ENCODE measurements around the gene ILK. TPM values are rescaled to one million over a fixed set of nuclear protein-coding genes. Genes with fewer than 3 reads are reported as not detected.
A peak's percentile ranks its signal among the peaks of the same experiment; 100 is the strongest.

The ILK gene
- total RNA-seq: 100 to 1,000 TPM; 338 to 588 TPM

- DNase-seq (ENCODE audit: low spot score) (peak; percentile 75), ATAC-seq (ENCODE audit: insufficient number of reproducible peaks, low FRiP score, low read depth) (peak; percentile 68)
- Histone ChIP-seq H3K27ac (peak within 1 kb of the TSS; percentile 99 to 100), H3K4me1 (ENCODE audit: control insufficient read depth in 1 of 2, low read depth in 2 of 2) (peaks cover 37 to 64% of the 10 kb centered on the region in 2 donors), H3K36me3 (peaks cover 27% of the 10 kb centered on the region), H3K4me3 (peak within 1 kb of the TSS; percentile 89), H3K9me3 (no peaks in the 10 kb centered on the region), H3K27me3 (replicated peaks; ENCODE audit: insufficient read depth) (no peaks in the 10 kb centered on the region)
- no peak for TF ChIP-seq CTCF (IDR thresholded peaks at IDR 0.05)
Measured at GRCh38 chr11:6603287-6604080, at the start of gene ILK, which contains the start of gene RRP8. Gene ILK, plus strand, starts transcription at chr11:6603774. Its CDS starts 498 bp downstream, at chr11:6604272. Gene RRP8, minus strand, starts transcription at chr11:6603616. Its CDS starts 114 bp downstream, at chr11:6603502.

GRCh38 chr11:6554828-6555706, 48.5 kb upstream of the ILK start:
- peaks cover 5% of the 10 kb centered on the region for H3K36me3 ChIP-seq
- no peaks in the 10 kb centered on the region for H3K27me3 ChIP-seq (replicated peaks; ENCODE audit: insufficient read depth)
- H3K27ac ChIP-seq: no peak overlapping the region
- no peak overlapping the region for H3K4me3 ChIP-seq
- H3K4me1 ChIP-seq (ENCODE audit: control insufficient read depth in 1 of 2, low read depth in 2 of 2): no peaks in the 10 kb centered on the region
- H3K9me3 ChIP-seq: no peaks in the 10 kb centered on the region
- ATAC-seq (ENCODE audit: insufficient number of reproducible peaks, low FRiP score, low read depth) (no peak), DNase-seq (ENCODE audit: low spot score) (no peak)
- TF ChIP-seq CTCF (IDR thresholded peaks at IDR 0.05): no peak

GRCh38 chr11:6556139-6556949, 47.2 kb upstream of the ILK start:
- Histone ChIP-seq H3K36me3 (peaks cover 5% of the 10 kb centered on the region), H3K4me1 (ENCODE audit: control insufficient read depth in 1 of 2, low read depth in 2 of 2) (no peaks in the 10 kb centered on the region), H3K4me3 (no peak overlapping the region), H3K27ac (no peak overlapping the region), H3K9me3 (no peaks in the 10 kb centered on the region), H3K27me3 (replicated peaks; ENCODE audit: insufficient read depth) (no peaks in the 10 kb centered on the region)
- ATAC-seq (ENCODE audit: insufficient number of reproducible peaks, low FRiP score, low read depth) (no peak), DNase-seq (ENCODE audit: low spot score) (no peak)
- TF ChIP-seq CTCF (IDR thresholded peaks at IDR 0.05): no peak

GRCh38 chr11:6557063-6557462, 46.5 kb upstream of the ILK start:
- DNase-seq (ENCODE audit: low spot score) (no peak), ATAC-seq (ENCODE audit: insufficient number of reproducible peaks, low FRiP score, low read depth) (no peak)
- Histone ChIP-seq H3K27me3 (replicated peaks; ENCODE audit: insufficient read depth) (no peaks in the 10 kb centered on the region), H3K27ac (no peak overlapping the region), H3K4me3 (no peak overlapping the region), H3K4me1 (ENCODE audit: control insufficient read depth in 1 of 2, low read depth in 2 of 2) (no peaks in the 10 kb centered on the region), H3K9me3 (no peaks in the 10 kb centered on the region), H3K36me3 (peaks cover 5% of the 10 kb centered on the region)
- TF ChIP-seq CTCF (IDR thresholded peaks at IDR 0.05): no peak

All from thoracic aorta (tissue), 2 donors.